Prostate gland (tissue), 2 donors: Measurements from ENCODE around the gene LGALS1. TPM values are rescaled to one million over a fixed set of nuclear protein-coding genes. Genes with fewer than 3 reads are reported as not detected.

Source experiments
- DNase-seq: peaks from one replicate; pipeline ENCODE4 v3.0.0-alpha.2; 2019; ENCODE audit warnings: low spot score
- H3K27ac ChIP-seq, 2 donors: fragments of 200-600 bp; sonication (generic); 2 replicates each; pipeline ENCODE4 v1.5.1; 2017 to 2019
- H3K27me3 ChIP-seq: fragments of 200-600 bp; sonication (generic); replicated peaks from 2 replicates; pipeline ENCODE4 v1.5.1; 2019; ENCODE audit not compliant: insufficient read depth
- H3K36me3 ChIP-seq, 2 donors: fragments of 200-600 bp; sonication (generic); 1 replicate in 1 of 2; 2 replicates in 1 of 2; pipeline versions ENCODE4 v1.5.1 to v1.8.1; 2017 to 2019
- H3K4me1 ChIP-seq: fragments of 200-600 bp; sonication (generic); replicated peaks from 2 replicates; pipeline ENCODE4 v1.5.1; 2019
- H3K4me3 ChIP-seq, 2 donors: fragments of 200-600 bp; sonication (generic); 2 replicates each; pipeline ENCODE4 v1.5.1; 2017 to 2019
- H3K9me3 ChIP-seq: fragments of 200-600 bp; sonication (generic); 2 replicates; pipeline ENCODE4 v1.5.1; 2017
- CTCF ChIP-seq, 4 experiments: fragments of 200-600 bp in 2 of 4; fragments of 450-650 bp in 2 of 4; sonication (generic) in 2 of 4; IDR thresholded peaks; 1 replicate in 3 of 4; 2 replicates in 1 of 4; pipeline ENCODE4 v1.5.1; 2016 to 2019; ENCODE audit warnings: antibody characterized with exemption in 4 of 4, mild to moderate bottlenecking in 2 of 4, moderate library complexity in 2 of 4
- POLR2A ChIP-seq: fragments of 450-650 bp; IDR thresholded peaks from one replicate; pipeline ENCODE4 v1.6.1; 2016; ENCODE audit warnings: antibody characterized with exemption, mild to moderate bottlenecking
- POLR2AphosphoS5 ChIP-seq: sonication (generic); formaldehyde crosslinking; IDR thresholded peaks from one replicate; pipeline ENCODE4 v1.6.1; 2017; ENCODE audit warnings: antibody characterized with exemption
- WGBS: methylation state at CpG from one replicate; pipeline ENCODE4 v1.1.5; 2018; 5-methylcytosine and 5-hydroxymethylcytosine counted together
- intact Hi-C: fragments of 100-400 bp; cut with DNase I; formaldehyde crosslinking; loops from one replicate; pipeline ENCODE4 v1.14.2; 2022
- total RNA-seq, 2 donors: library from RNA; depleted of rRNA; stranded (reverse); fragments of >200 nt; gene quantifications; one replicate each; pipeline ENCODE4 v1.1.0, GENCODE V29; 2016

LGALS1 gene
- total RNA-seq, 2 donors from 2014 or later = 365 to 1,063 TPM

- H3K36me3 ChIP-seq = no peaks in the 10 kb centered on the region
- no peak overlapping the region for H3K27ac ChIP-seq
- intact Hi-C loops = no loop called here
- no peaks in the 10 kb centered on the region for H3K27me3 ChIP-seq
- no peak overlapping the region for H3K4me3 ChIP-seq
- no peak for DNase-seq
- peaks cover 3% of the 10 kb centered on the region for H3K4me1 ChIP-seq
- H3K9me3 ChIP-seq = no peaks in the 10 kb centered on the region
- TF ChIP-seq POLR2A (no peak), CTCF (IDR thresholded peaks at IDR 0.05) (no peak), POLR2AphosphoS5 (no peak)
- WGBS = 79% methylated on average over 5 of the region's 5 CpGs
Observed at GRCh38 chr22:37662039-37662438, 13.4 kb upstream of the LGALS1 start.

GRCh38 chr22:37663521-37664140 lies 11.8 kb upstream of the LGALS1 start:
- no peak for TF ChIP-seq CTCF (IDR thresholded peaks at IDR 0.05)
- no peak for TF ChIP-seq POLR2AphosphoS5
- TF ChIP-seq POLR2A = no peak
- WGBS = 79% methylated on average over 16 of the region's 16 CpGs
- no peak for DNase-seq
- Histone ChIP-seq H3K27ac (no peak overlapping the region), H3K4me3 (no peak overlapping the region), H3K36me3 (no peaks in the 10 kb centered on the region), H3K9me3 (no peaks in the 10 kb centered on the region), H3K27me3 (no peaks in the 10 kb centered on the region), H3K4me1 (peaks cover 3% of the 10 kb centered on the region)
- intact Hi-C loops = no loop called here

GRCh38 chr22:37664249-37665101 lies 11.0 kb upstream of the LGALS1 start:
- Histone ChIP-seq H3K27ac (no peak overlapping the region), H3K4me3 (no peak overlapping the region), H3K9me3 (no peaks in the 10 kb centered on the region), H3K36me3 (no peaks in the 10 kb centered on the region), H3K27me3 (no peaks in the 10 kb centered on the region), H3K4me1 (peaks cover 3% of the 10 kb centered on the region)
- no peak for TF ChIP-seq POLR2A
- no peak for TF ChIP-seq CTCF (IDR thresholded peaks at IDR 0.05)
- no peak for TF ChIP-seq POLR2AphosphoS5
- DNase-seq = no peak
- 53% methylated on average over 16 of the region's 16 CpGs for WGBS
- intact Hi-C loops = no loop called here

- intact Hi-C loops = no loop called here
Observed at GRCh38 chr22:37665487-37665886, 9.9 kb upstream of the LGALS1 start.

More at GRCh38 chr22:37665487-37665886, 9.9 kb upstream of the LGALS1 start:
- no peak for TF ChIP-seq POLR2A
- no peak for TF ChIP-seq CTCF (IDR thresholded peaks at IDR 0.05)
- no peak for TF ChIP-seq POLR2AphosphoS5
- 95% methylated on average over 24 of the region's 24 CpGs for WGBS
- H3K36me3 ChIP-seq = no peaks in the 10 kb centered on the region
- no peak for DNase-seq
- H3K9me3 ChIP-seq = no peaks in the 10 kb centered on the region
- H3K27me3 ChIP-seq = no peaks in the 10 kb centered on the region
- no peak overlapping the region for H3K27ac ChIP-seq
- H3K4me1 ChIP-seq = peaks cover 3% of the 10 kb centered on the region
- no peak overlapping the region for H3K4me3 ChIP-seq
